Astrocyte (in vitro differentiated cells and primary cell): ENCODE data around the gene KRTAP3-2. TPM values are rescaled to one million over a fixed set of nuclear protein-coding genes. Genes with fewer than 3 reads are reported as not detected.

ENCODE experiments used
- DNase-seq: peaks from one replicate; pipeline ENCODE4 v3.0.0-alpha.2; 2010; ENCODE audit warnings: low read depth
- FAIRE-seq: peaks from 2 replicates; lab custom pipeline; 2011; peaks lifted over from hg19 to GRCh38; lab: Jason Lieb, UNC
- H2AFZ ChIP-seq: 2 replicates; pipeline ENCODE4 v1.6.0; 2012; ENCODE audit warnings: low read depth, low read length, inconsistent platforms
- H3K27ac ChIP-seq: 2 replicates; pipeline ENCODE4 v1.5.1; 2011; ENCODE audit warnings: low read depth, low read length, inconsistent platforms
- H3K27me3 ChIP-seq: 2 replicates; pipeline ENCODE4 v1.6.0; 2011; ENCODE audit warnings: low read length, inconsistent platforms; ENCODE audit not compliant: insufficient read depth
- H3K36me3 ChIP-seq: 2 replicates; pipeline ENCODE4 v1.5.1; 2011; ENCODE audit warnings: low read length, inconsistent platforms; ENCODE audit not compliant: insufficient read depth
- H3K4me1 ChIP-seq: 2 replicates; pipeline ENCODE4 v1.5.1; 2011; ENCODE audit warnings: low read length, inconsistent platforms; ENCODE audit not compliant: insufficient read depth
- H3K4me2 ChIP-seq: 2 replicates; pipeline ENCODE4 v1.6.0; 2012; ENCODE audit warnings: low read length, inconsistent platforms
- H3K4me3 ChIP-seq: 2 replicates; pipeline ENCODE4 v1.5.1; 2011; ENCODE audit warnings: low read depth, mild to moderate bottlenecking, low read length, inconsistent platforms; ENCODE audit not compliant: insufficient read depth
- H3K79me2 ChIP-seq: 2 replicates; pipeline ENCODE4 v1.6.0; 2012; ENCODE audit warnings: mild to moderate bottlenecking, low read length, inconsistent platforms; ENCODE audit not compliant: insufficient read depth
- H3K9ac ChIP-seq: 2 replicates; pipeline ENCODE4 v1.6.0; 2012; ENCODE audit warnings: mild to moderate bottlenecking, low read length, inconsistent platforms
- H3K9me3 ChIP-seq: 2 replicates; pipeline ENCODE4 v1.5.1; 2012; ENCODE audit warnings: low read depth, mild to moderate bottlenecking, low read length, inconsistent platforms; ENCODE audit not compliant: insufficient read depth
- H4K20me1 ChIP-seq: 2 replicates; pipeline ENCODE4 v1.6.0; 2012; ENCODE audit warnings: low read length, inconsistent platforms; ENCODE audit not compliant: insufficient read depth
- H3K27ac Mint-ChIP-seq: one replicate; pipeline ENCODE4 v1.8.0; 2021; ENCODE audit warnings: mild to moderate bottlenecking, mixed read lengths; ENCODE audit not compliant: unreplicated experiment
- H3K27me3 Mint-ChIP-seq: one replicate; pipeline ENCODE4 v1.8.0; 2021; ENCODE audit warnings: low read depth, mixed read lengths; ENCODE audit not compliant: unreplicated experiment
- H3K36me3 Mint-ChIP-seq: one replicate; pipeline ENCODE4 v1.8.0; 2021; ENCODE audit warnings: low read depth, mixed read lengths; ENCODE audit not compliant: unreplicated experiment
- H3K4me1 Mint-ChIP-seq: one replicate; pipeline ENCODE4 v1.8.0; 2021; ENCODE audit warnings: low read depth, mixed read lengths; ENCODE audit not compliant: unreplicated experiment
- H3K4me3 Mint-ChIP-seq: one replicate; pipeline ENCODE4 v1.8.0; 2021; ENCODE audit warnings: mild to moderate bottlenecking, moderate library complexity, mixed read lengths; ENCODE audit not compliant: unreplicated experiment
- H3K9me3 Mint-ChIP-seq: one replicate; pipeline ENCODE4 v1.8.0; 2021; ENCODE audit warnings: mild to moderate bottlenecking, mixed read lengths; ENCODE audit not compliant: unreplicated experiment
- CTCF ChIP-seq: IDR thresholded peaks from 2 replicates; pipeline ENCODE4 v1.5.1; 2011; ENCODE audit warnings: low read depth, mild to moderate bottlenecking, inconsistent platforms, low read length, moderate library complexity; ENCODE audit not compliant: insufficient read depth
- EZH2 ChIP-seq: IDR thresholded peaks from 2 replicates; pipeline ENCODE4 v1.6.1; 2012; ENCODE audit warnings: mild to moderate bottlenecking, low read length, inconsistent platforms; ENCODE audit not compliant: insufficient read depth
- total RNA-seq: library from RNA; stranded (reverse); gene quantifications from 2 replicates; pipeline ENCODE4 v1.2.1, GENCODE V29; 2021

The KRTAP3-2 gene
- total RNA-seq, 1 donor from 2014 or later: not detected

- H3K9me3 Mint-ChIP-seq: no peaks in the 10 kb centered on the region
- no peak overlapping the region for H3K4me2 ChIP-seq
- no peaks in the 10 kb centered on the region for H3K27me3 ChIP-seq
Observed at GRCh38 chr17:40980117-40980516, 19.6 kb downstream of the KRTAP3-2 start.

GRCh38 chr17:40978575-40979151 lies 21.0 kb downstream of the KRTAP3-2 start:
- no peak overlapping the region for H3K4me3 ChIP-seq
- H3K36me3 Mint-ChIP-seq: no peaks in the 10 kb centered on the region
- no peaks in the 10 kb centered on the region for H3K36me3 ChIP-seq
- TF ChIP-seq CTCF (no peak), EZH2 (no peak)
- H2AFZ ChIP-seq: no peak overlapping the region
- no peak overlapping the region for H3K27ac ChIP-seq
- H3K4me3 Mint-ChIP-seq: no peak overlapping the region
- peaks cover 1% of the 10 kb centered on the region for H3K27me3 Mint-ChIP-seq
- no peaks in the 10 kb centered on the region for H4K20me1 ChIP-seq
- no peaks in the 10 kb centered on the region for H3K9me3 Mint-ChIP-seq
- H3K9ac ChIP-seq: no peak overlapping the region
- no peaks in the 10 kb centered on the region for H3K9me3 ChIP-seq
- H3K4me2 ChIP-seq: no peak overlapping the region
- H3K79me2 ChIP-seq: no peaks in the 10 kb centered on the region
- DNase-seq (no peak), FAIRE-seq (no peak)
- H3K27ac Mint-ChIP-seq: no peak overlapping the region
- no peaks in the 10 kb centered on the region for H3K4me1 Mint-ChIP-seq
- H3K4me1 ChIP-seq: no peaks in the 10 kb centered on the region
- H3K27me3 ChIP-seq: no peaks in the 10 kb centered on the region

More at GRCh38 chr17:40980117-40980516, 19.6 kb downstream of the KRTAP3-2 start:
- Histone ChIP-seq H2AFZ (no peak overlapping the region), H3K36me3 (no peaks in the 10 kb centered on the region), H3K79me2 (no peaks in the 10 kb centered on the region), H3K4me1 (no peaks in the 10 kb centered on the region), H3K4me3 (no peak overlapping the region), H3K9me3 (no peaks in the 10 kb centered on the region), H3K27ac (no peak overlapping the region), H4K20me1 (no peaks in the 10 kb centered on the region), H3K9ac (no peak overlapping the region)
- Mint-ChIP-seq H3K36me3 (no peaks in the 10 kb centered on the region), H3K27me3 (peaks cover 1% of the 10 kb centered on the region), H3K4me3 (no peak overlapping the region), H3K4me1 (no peaks in the 10 kb centered on the region), H3K27ac (no peak overlapping the region)
- no peak for FAIRE-seq
- DNase-seq: no peak
- TF ChIP-seq CTCF (no peak), EZH2 (no peak)

GRCh38 chr17:40975516-40975915 lies 24.2 kb downstream of the KRTAP3-2 start:
- Histone ChIP-seq H3K9ac (no peak overlapping the region), H3K4me3 (no peak overlapping the region), H3K27me3 (no peaks in the 10 kb centered on the region), H2AFZ (no peak overlapping the region), H3K79me2 (no peaks in the 10 kb centered on the region), H3K36me3 (no peaks in the 10 kb centered on the region), H3K4me1 (no peaks in the 10 kb centered on the region), H4K20me1 (no peaks in the 10 kb centered on the region), H3K4me2 (no peak overlapping the region), H3K9me3 (no peaks in the 10 kb centered on the region), H3K27ac (no peak overlapping the region)
- H3K27me3 Mint-ChIP-seq: no peaks in the 10 kb centered on the region
- no peaks in the 10 kb centered on the region for H3K4me1 Mint-ChIP-seq
- no peak overlapping the region for H3K4me3 Mint-ChIP-seq
- DNase-seq (no peak), FAIRE-seq (no peak)
- H3K27ac Mint-ChIP-seq: no peak overlapping the region
- no peak for TF ChIP-seq EZH2
- TF ChIP-seq CTCF: no peak
- H3K36me3 Mint-ChIP-seq: no peaks in the 10 kb centered on the region
- no peaks in the 10 kb centered on the region for H3K9me3 Mint-ChIP-seq
